GM12878 (cell line): ENCODE data around the gene LIMCH1. TPM values are rescaled to one million over a fixed set of nuclear protein-coding genes. Genes with fewer than 3 reads are reported as not detected.

ENCODE experiments used
- ATAC-seq: fragments of 200-7000 bp; cut with Tn5 transposase; 3 replicates; pipeline ENCODE4 v1.9.1; 2020; ENCODE audit warnings: mild to moderate bottlenecking, moderate library complexity
- BruUV-seq: library from RNA; stranded (reverse); fragments of 400-500 nt; replicated peaks from 2 replicates; lab custom pipeline; 2021; lab: Mats Ljungman, UMichigan
- CTCF ChIA-PET: fragments of 300-600 bp; sonication (Branson Sonifier 250); formaldehyde crosslinking; extraction: SDS; loops from one replicate; lab custom pipeline; 2021; ENCODE audit warnings: inconsistent platforms; lab: Yijun Ruan, JAX
- POLR2A ChIA-PET: fragments of 350-600 bp; formaldehyde crosslinking; extraction: SDS; loops from one replicate; lab custom pipeline; 2021; ENCODE audit warnings: inconsistent platforms; lab: Charles Lee
- RAD21 ChIA-PET: fragments of 300-600 bp; sonication (Branson Sonifier 250); formaldehyde crosslinking; loops from one replicate; lab custom pipeline; 2023; ENCODE audit warnings: antibody characterized with exemption; ENCODE audit not compliant: unreplicated experiment; lab: Charles Lee
- SMC1A ChIA-PET: fragments of 300-600 bp; sonication (Branson Sonifier 250); formaldehyde crosslinking; loops from one replicate; lab custom pipeline; 2023; ENCODE audit not compliant: unreplicated experiment, uncharacterized antibody; lab: Charles Lee
- DNase-seq: peaks from one replicate; pipeline ENCODE4 v3.0.0-alpha.2; 2011; ENCODE audit warnings: low read depth, low spot score
- FAIRE-seq: peaks from 3 replicates; lab custom pipeline; 2011; peaks lifted over from hg19 to GRCh38; lab: Jason Lieb, UNC
- H2AFZ ChIP-seq: 2 replicates; pipeline ENCODE4 v1.6.0; 2011; ENCODE audit warnings: low read depth, low read length, control low read depth; ENCODE audit not compliant: control insufficient read depth
- H3K27ac ChIP-seq: 2 replicates; pipeline ENCODE4 v1.5.1; 2011; ENCODE audit warnings: control low read depth; ENCODE audit not compliant: control insufficient read depth, insufficient read depth
- H3K27me3 ChIP-seq, 2 experiments: replicated peaks in 1 of 2; 2 replicates each; pipeline versions ENCODE4 v1.6.0 to v1.6.1; 2011; ENCODE audit warnings: low read length in 1 of 2; ENCODE audit not compliant: control insufficient read depth in 2 of 2, insufficient read depth in 2 of 2
- H3K36me3 ChIP-seq, 2 experiments: 2 replicates each; pipeline ENCODE4 v1.5.1; 2011; ENCODE audit warnings: low read length in 1 of 2; ENCODE audit not compliant: control insufficient read depth in 2 of 2, insufficient read depth in 2 of 2
- H3K4me1 ChIP-seq: 2 replicates; pipeline ENCODE4 v1.6.1; 2011; ENCODE audit warnings: mild to moderate bottlenecking, low read length, moderate library complexity, mixed read lengths; ENCODE audit not compliant: control insufficient read depth, insufficient read depth
- H3K4me2 ChIP-seq: 2 replicates; pipeline ENCODE4 v1.6.0; 2011; ENCODE audit warnings: control low read depth; ENCODE audit not compliant: control insufficient read depth, insufficient read depth
- H3K4me3 ChIP-seq: fragments of 200-600 bp; sonication (generic); 2 replicates; pipeline ENCODE4 v1.5.1; 2016
- H3K79me2 ChIP-seq: 2 replicates; pipeline ENCODE4 v1.6.0; 2011; ENCODE audit warnings: low read length; ENCODE audit not compliant: control insufficient read depth, insufficient read depth
- H3K9ac ChIP-seq: 2 replicates; pipeline ENCODE4 v1.8.0; 2011; ENCODE audit warnings: low read length, control low read depth, mixed read lengths; ENCODE audit not compliant: control insufficient read depth, insufficient read depth
- H3K9me3 ChIP-seq: replicated peaks from 3 replicates; pipeline ENCODE4 v1.5.1; 2011; ENCODE audit warnings: mild to moderate bottlenecking, low read length; ENCODE audit not compliant: control insufficient read depth, insufficient read depth
- H4K20me1 ChIP-seq: 2 replicates; pipeline ENCODE4 v1.6.0; 2011; ENCODE audit not compliant: control insufficient read depth, insufficient read depth
- BCL11A ChIP-seq: IDR thresholded peaks from 2 replicates; pipeline ENCODE4 v1.6.1; 2011; ENCODE audit warnings: low read depth, low read length
- CBX3 ChIP-seq: fragments of 200-600 bp; sonication (generic); IDR thresholded peaks from 2 replicates; pipeline ENCODE4 v1.6.1; 2016; ENCODE audit warnings: low read depth, borderline replicate concordance
- CHD4 ChIP-seq: fragments of 200-600 bp; sonication (generic); IDR thresholded peaks from 2 replicates; pipeline ENCODE4 v1.6.1; 2016; ENCODE audit warnings: mild to moderate bottlenecking
- DPF2 ChIP-seq: fragments of 450-650 bp; IDR thresholded peaks from 2 replicates; pipeline ENCODE4 v1.6.1; 2017; ENCODE audit warnings: mild to moderate bottlenecking
- EED ChIP-seq: sonication (generic); IDR thresholded peaks from 2 replicates; pipeline ENCODE4 v1.6.1; 2016; ENCODE audit warnings: antibody characterized with exemption, low read depth
- FOXK2 ChIP-seq: fragments of 450-650 bp; IDR thresholded peaks from 2 replicates; pipeline ENCODE4 v1.6.1; 2017; ENCODE audit warnings: mild to moderate bottlenecking, moderate library complexity
- GABPA ChIP-seq: IDR thresholded peaks from 2 replicates; pipeline ENCODE4 v1.6.1; 2014; ENCODE audit warnings: antibody characterized with exemption, low read depth, mild to moderate bottlenecking, inconsistent platforms
- HDGF ChIP-seq: fragments of 450-650 bp; IDR thresholded peaks from 2 replicates; pipeline ENCODE4 v1.6.1; 2016; ENCODE audit warnings: antibody characterized with exemption
- KLF5 ChIP-seq: fragments of 450-650 bp; IDR thresholded peaks from 2 replicates; pipeline ENCODE4 v1.6.1; 2014; ENCODE audit warnings: mild to moderate bottlenecking; ENCODE audit not compliant: partially characterized antibody
- NR2C1 ChIP-seq: fragments of 450-650 bp; IDR thresholded peaks from 2 replicates; pipeline ENCODE4 v1.6.1; 2017; ENCODE audit warnings: antibody characterized with exemption, mild to moderate bottlenecking, moderate library complexity
- NR2F1 ChIP-seq: fragments of 450-650 bp; conservative IDR thresholded peaks from 2 replicates; pipeline ENCODE4 v1.6.1; 2017; ENCODE audit warnings: mild to moderate bottlenecking
- PAX8 ChIP-seq: fragments of 450-650 bp; IDR thresholded peaks from 2 replicates; pipeline ENCODE4 v1.6.1; 2017; ENCODE audit warnings: mild to moderate bottlenecking, moderate library complexity
- RFX5 ChIP-seq: IDR thresholded peaks from 2 replicates; pipeline ENCODE4 v1.6.1; 2011; ENCODE audit warnings: low read depth, low read length, improper control_type of control experiment
- TBL1XR1 ChIP-seq: IDR thresholded peaks from 2 replicates; pipeline ENCODE4 v1.6.1; 2012; ENCODE audit warnings: low read depth, low read length, improper control_type of control experiment
- TCF7 ChIP-seq: IDR thresholded peaks from 2 replicates; pipeline ENCODE4 v1.6.1; 2014; ENCODE audit warnings: antibody characterized with exemption, borderline replicate concordance
- WGBS: methylation state at CpG from one replicate; pipeline ENCODE4 v1.1.6; 2016; ENCODE audit warnings: low lambda C conversion rate; ENCODE audit not compliant: insufficient replicate concordance, insufficient coverage; ENCODE audit errors: missing lambda C conversion rate; 5-methylcytosine and 5-hydroxymethylcytosine counted together
- in situ Hi-C: fragments of 300-500 bp; cut with MboI; formaldehyde crosslinking; loops from 9 replicates; pipeline ENCODE4 v1.14.3; 2018; ENCODE audit warnings: mixed read lengths
- intact Hi-C: fragments of 100-400 bp; cut with micrococcal nuclease; formaldehyde crosslinking; loops from one replicate; pipeline ENCODE4 v1.14.2; 2022; ENCODE audit not compliant: unreplicated experiment
- polyA plus RNA-seq, 11 experiments: library from polyadenylated mRNA; depleted of rRNA in 4 of 11; unstranded in 6 of 11; stranded (reverse) in 5 of 11; fragments of >200 nt; fragmentation: Nextera tagmentation in 4 of 11; fragmentation: Illumina TruSeq in 1 of 11; extraction: Ambion mirVana in 4 of 11; extraction: Trizol in 1 of 11; gene quantifications; 1 replicate in 1 of 11; 2 replicates in 10 of 11; pipeline versions ENCODE4 v1.2.1 to v1.2.3, GENCODE V29; 2011 to 2016; ENCODE audit warnings: inconsistent platforms in 2 of 11, missing spikeins in 2 of 11, low read depth in 1 of 11
- total RNA-seq, 4 experiments: library from RNA; depleted of rRNA in 3 of 4; stranded (reverse); fragments of >200 nt in 3 of 4; fragmentation: Illumina TruSeq in 1 of 4; extraction: Trizol in 1 of 4; gene quantifications; 2 replicates each; pipeline versions ENCODE4 v1.2.1 to v1.2.3, GENCODE V29; 2013 to 2021

Gene LIMCH1
- total and polyA plus RNA-seq, 10 of the 15 experiments (the other 5 are each of a cell fraction or from before 2014, with no cell fraction given): 0.07 to 0.15 TPM; not detected in 8

GRCh38 chr4:41665636-41666207 is 127.8 kb downstream of the LIMCH1 start (continued):
- TF ChIP-seq TBL1XR1 (no peak), NR2C1 (no peak), FOXK2 (no peak), DPF2 (no peak)

- Histone ChIP-seq H3K36me3 (no peaks in the 10 kb centered on the region), H3K27me3 (peaks cover 0 to 2% of the 10 kb centered on the region in 2 experiments; a peak in 2 of 4 replicates), H3K9ac (no peak overlapping the region), H3K4me3 (no peak overlapping the region), H3K27ac (no peak overlapping the region), H4K20me1 (no peaks in the 10 kb centered on the region), H3K4me2 (no peak overlapping the region), H3K4me1 (no peaks in the 10 kb centered on the region), H2AFZ (no peak overlapping the region), H3K79me2 (no peaks in the 10 kb centered on the region), H3K9me3 (no peaks in the 10 kb centered on the region)
- in situ Hi-C loops: loop anchor here (25.0 kb wide), 1 partner anchor 756 kb away; no protein-coding TSS in a partner anchor
- no peak for TF ChIP-seq TBL1XR1
- no peak for TF ChIP-seq EED
- TF ChIP-seq TCF7: no peak
- no peak for TF ChIP-seq NR2F1
- TF ChIP-seq KLF5: no peak
- no peak for TF ChIP-seq GABPA
- no peak for TF ChIP-seq HDGF
- TF ChIP-seq CBX3: no peak
- TF ChIP-seq CHD4: no peak
- no peak for TF ChIP-seq BCL11A
- no peak for TF ChIP-seq RFX5
- no peak for TF ChIP-seq PAX8
- BruUV-seq: no TSS peak
- no peak for ATAC-seq
- FAIRE-seq: no peak
- 0% methylated on average over 1 of the region's 1 CpG for WGBS
- SMC1A ChIA-PET: interaction anchor here (0.6 kb wide), 1 partner anchor 211 kb away, joined by 4 read pairs; no protein-coding TSS in a partner anchor
- POLR2A ChIA-PET: no interaction called here
- CTCF ChIA-PET: no interaction called here
- no peak for DNase-seq
- intact Hi-C loops: loop anchor here (10.0 kb wide), 1 partner anchor 733 kb away; no protein-coding TSS in a partner anchor
- RAD21 ChIA-PET: no interaction called here
Measured at GRCh38 chr4:41668024-41668423, 130.1 kb downstream of the LIMCH1 start.
